Ishikawa (cell line): ENCODE results near the gene KISS1R.
A peak's percentile ranks its signal among the peaks of the same experiment; 100 is the strongest.

Experiments
- CEBPB ChIP-seq: IDR thresholded peaks from 2 replicates; pipeline ENCODE4 v1.6.1; 2012
- CREB1 ChIP-seq: IDR thresholded peaks from 2 replicates; pipeline ENCODE4 v1.6.1; 2012; ENCODE audit warnings: low read depth
- EGR1 ChIP-seq: IDR thresholded peaks from 2 replicates; pipeline ENCODE4 v1.6.1; 2012
- EP300 ChIP-seq: IDR thresholded peaks from 2 replicates; pipeline ENCODE4 v1.6.1; 2012; ENCODE audit warnings: borderline replicate concordance
- FOXM1 ChIP-seq: IDR thresholded peaks from 2 replicates; pipeline ENCODE4 v1.6.1; 2012; ENCODE audit warnings: low read depth, borderline replicate concordance
- MAX ChIP-seq: IDR thresholded peaks from 2 replicates; pipeline ENCODE4 v1.6.1; 2012
- NFIC ChIP-seq: IDR thresholded peaks from 2 replicates; pipeline ENCODE4 v1.6.1; 2012
- RAD21 ChIP-seq: IDR thresholded peaks from 2 replicates; pipeline ENCODE4 v1.6.1; 2012; ENCODE audit warnings: low read depth
- REST ChIP-seq: IDR thresholded peaks from 2 replicates; pipeline ENCODE4 v1.6.1; 2012; ENCODE audit warnings: low read depth, mild to moderate bottlenecking
- TAF1 ChIP-seq: IDR thresholded peaks from 2 replicates; pipeline ENCODE4 v1.6.1; 2012; ENCODE audit warnings: low read depth, mild to moderate bottlenecking
- TCF12 ChIP-seq: IDR thresholded peaks from 2 replicates; pipeline ENCODE4 v1.6.1; 2012; ENCODE audit warnings: low read depth
- TEAD4 ChIP-seq: IDR thresholded peaks from 2 replicates; pipeline ENCODE4 v1.6.1; 2012
- USF1 ChIP-seq: IDR thresholded peaks from 2 replicates; pipeline ENCODE4 v1.6.1; 2012
- YY1 ChIP-seq: IDR thresholded peaks from 2 replicates; pipeline ENCODE4 v1.6.1; 2012; ENCODE audit warnings: low read depth
- ZBTB7A ChIP-seq: IDR thresholded peaks from 2 replicates; pipeline ENCODE4 v1.6.1; 2012; ENCODE audit warnings: low read depth

Gene KISS1R

GRCh38 chr19:941292-942132 lies 24.4 kb downstream of the KISS1R start:
- no peak for TF ChIP-seq EGR1
- TF ChIP-seq YY1, result no peak
- TF ChIP-seq TAF1, result no peak
- no peak for TF ChIP-seq USF1
- no peak for TF ChIP-seq RAD21
- TF ChIP-seq CREB1, result no peak
- no peak for TF ChIP-seq NFIC

- TF ChIP-seq TCF12, result peak; percentile 57; the same call in 1 of the 2 replicates
- peak; percentile 43; the same call in 1 of the 2 replicates for TF ChIP-seq ZBTB7A
- TF ChIP-seq YY1, result no peak
- TF ChIP-seq MAX, result peak; percentile 18; the same call in 1 of the 2 replicates
- peak; percentile 49; the same call in 1 of the 2 replicates for TF ChIP-seq NFIC
- TF ChIP-seq CREB1, result no peak
Measured at GRCh38 chr19:942133-942645, 25.1 kb downstream of the KISS1R start.

GRCh38 chr19:943551-944170 lies 26.5 kb downstream of the KISS1R start:
- TF ChIP-seq REST (no peak), MAX (no peak), TEAD4 (no peak), NFIC (no peak), CEBPB (no peak), EP300 (no peak), TCF12 (no peak), USF1 (no peak), FOXM1 (no peak), RAD21 (no peak), EGR1 (no peak), TAF1 (no peak), CREB1 (no peak), ZBTB7A (no peak)

- TF ChIP-seq TCF12 (no peak), CEBPB (no peak)
Measured at GRCh38 chr19:944171-944567, 27.0 kb downstream of the KISS1R start.

- TF ChIP-seq MAX, result no peak
- peak; percentile 69; the same call in 1 of the 2 replicates for TF ChIP-seq YY1
- peak; percentile 93 for TF ChIP-seq NFIC
- no peak for TF ChIP-seq TEAD4
- peak; percentile 49; the same call in 1 of the 2 replicates for TF ChIP-seq EP300
- no peak for TF ChIP-seq TAF1
- peak; percentile 79 for TF ChIP-seq TCF12
Measured at GRCh38 chr19:944663-945241, 27.6 kb downstream of the KISS1R start.

GRCh38 chr19:945401-946252 lies 28.5 kb downstream of the KISS1R start:
- TF ChIP-seq CREB1 (no peak), EGR1 (no peak), ZBTB7A (peak; percentile 68)
